GM12878 (cell line): ENCODE measurements around the gene PTPRN2. TPM values are rescaled to one million over a fixed set of nuclear protein-coding genes. Genes with fewer than 3 reads are reported as not detected.

Experiments used
- ATAC-seq: fragments of 200-7000 bp; cut with Tn5 transposase; 3 replicates; pipeline ENCODE4 v1.9.1; 2020; ENCODE audit warnings: mild to moderate bottlenecking, moderate library complexity
- BruUV-seq: library from RNA; stranded (reverse); fragments of 400-500 nt; replicated peaks from 2 replicates; lab custom pipeline; 2021; lab: Mats Ljungman, UMichigan
- CTCF ChIA-PET: fragments of 300-600 bp; sonication (Branson Sonifier 250); formaldehyde crosslinking; extraction: SDS; loops from one replicate; lab custom pipeline; 2021; ENCODE audit warnings: inconsistent platforms; lab: Yijun Ruan, JAX
- POLR2A ChIA-PET: fragments of 350-600 bp; formaldehyde crosslinking; extraction: SDS; loops from one replicate; lab custom pipeline; 2021; ENCODE audit warnings: inconsistent platforms; lab: Charles Lee
- RAD21 ChIA-PET: fragments of 300-600 bp; sonication (Branson Sonifier 250); formaldehyde crosslinking; loops from one replicate; lab custom pipeline; 2023; ENCODE audit warnings: antibody characterized with exemption; ENCODE audit not compliant: unreplicated experiment; lab: Charles Lee
- SMC1A ChIA-PET: fragments of 300-600 bp; sonication (Branson Sonifier 250); formaldehyde crosslinking; loops from one replicate; lab custom pipeline; 2023; ENCODE audit not compliant: unreplicated experiment, uncharacterized antibody; lab: Charles Lee
- DNase-seq: peaks from one replicate; pipeline ENCODE4 v3.0.0-alpha.2; 2011; ENCODE audit warnings: low read depth, low spot score
- FAIRE-seq: peaks from 3 replicates; lab custom pipeline; 2011; peaks lifted over from hg19 to GRCh38; lab: Jason Lieb, UNC
- H2AFZ ChIP-seq: 2 replicates; pipeline ENCODE4 v1.6.0; 2011; ENCODE audit warnings: low read depth, low read length, control low read depth; ENCODE audit not compliant: control insufficient read depth
- H3K27ac ChIP-seq: 2 replicates; pipeline ENCODE4 v1.5.1; 2011; ENCODE audit warnings: control low read depth; ENCODE audit not compliant: control insufficient read depth, insufficient read depth
- H3K27me3 ChIP-seq, 2 experiments: replicated peaks in 1 of 2; 2 replicates each; pipeline versions ENCODE4 v1.6.0 to v1.6.1; 2011; ENCODE audit warnings: low read length in 1 of 2; ENCODE audit not compliant: control insufficient read depth in 2 of 2, insufficient read depth in 2 of 2
- H3K36me3 ChIP-seq, 2 experiments: 2 replicates each; pipeline ENCODE4 v1.5.1; 2011; ENCODE audit warnings: low read length in 1 of 2; ENCODE audit not compliant: control insufficient read depth in 2 of 2, insufficient read depth in 2 of 2
- H3K4me1 ChIP-seq: 2 replicates; pipeline ENCODE4 v1.6.1; 2011; ENCODE audit warnings: mild to moderate bottlenecking, low read length, moderate library complexity, mixed read lengths; ENCODE audit not compliant: control insufficient read depth, insufficient read depth
- H3K4me2 ChIP-seq: 2 replicates; pipeline ENCODE4 v1.6.0; 2011; ENCODE audit warnings: control low read depth; ENCODE audit not compliant: control insufficient read depth, insufficient read depth
- H3K4me3 ChIP-seq: fragments of 200-600 bp; sonication (generic); 2 replicates; pipeline ENCODE4 v1.5.1; 2016
- H3K79me2 ChIP-seq: 2 replicates; pipeline ENCODE4 v1.6.0; 2011; ENCODE audit warnings: low read length; ENCODE audit not compliant: control insufficient read depth, insufficient read depth
- H3K9ac ChIP-seq: 2 replicates; pipeline ENCODE4 v1.8.0; 2011; ENCODE audit warnings: low read length, control low read depth, mixed read lengths; ENCODE audit not compliant: control insufficient read depth, insufficient read depth
- H3K9me3 ChIP-seq: replicated peaks from 3 replicates; pipeline ENCODE4 v1.5.1; 2011; ENCODE audit warnings: mild to moderate bottlenecking, low read length; ENCODE audit not compliant: control insufficient read depth, insufficient read depth
- H4K20me1 ChIP-seq: 2 replicates; pipeline ENCODE4 v1.6.0; 2011; ENCODE audit not compliant: control insufficient read depth, insufficient read depth
- BACH1 ChIP-seq: fragments of 450-650 bp; IDR thresholded peaks from 2 replicates; pipeline ENCODE4 v1.6.1; 2017; ENCODE audit warnings: mild to moderate bottlenecking, borderline replicate concordance
- BHLHE40 ChIP-seq, 2 experiments: fragments of 450-650 bp in 1 of 2; IDR thresholded peaks; 2 replicates each; pipeline ENCODE4 v1.6.1; 2011 to 2017; ENCODE audit warnings: low read depth in 2 of 2, borderline replicate concordance in 1 of 2, improper control_type of control experiment in 1 of 2, low read length in 1 of 2, mild to moderate bottlenecking in 1 of 2
- EP300 ChIP-seq, 2 experiments: fragments of 150-350 bp in 1 of 2; IDR thresholded peaks; 2 replicates each; pipeline ENCODE4 v1.6.1; 2011 to 2012; ENCODE audit warnings: low read depth in 2 of 2, low read length in 2 of 2, borderline replicate concordance in 1 of 2, improper control_type of control experiment in 1 of 2, inconsistent platforms in 1 of 2; ENCODE audit not compliant: control insufficient read depth in 1 of 2
- EZH2 ChIP-seq: IDR thresholded peaks from 2 replicates; pipeline ENCODE4 v1.6.1; 2012; ENCODE audit warnings: low read depth, mild to moderate bottlenecking, control low read depth, inconsistent platforms, low read length, borderline replicate concordance; ENCODE audit not compliant: control insufficient read depth
- NR2C2 ChIP-seq: IDR thresholded peaks from 2 replicates; pipeline ENCODE4 v1.6.1; 2011; ENCODE audit warnings: borderline replicate concordance, low read depth; ENCODE audit not compliant: control insufficient read depth, insufficient read length
- PBX3 ChIP-seq: IDR thresholded peaks from 2 replicates; pipeline ENCODE4 v1.6.1; 2011; ENCODE audit warnings: mild to moderate bottlenecking, low read depth, low read length, moderate library complexity; ENCODE audit not compliant: insufficient replicate concordance
- POLR2AphosphoS5 ChIP-seq: IDR thresholded peaks from 2 replicates; pipeline ENCODE4 v1.6.1; 2011; ENCODE audit warnings: mild to moderate bottlenecking, low read length, inconsistent platforms
- SIN3A ChIP-seq: IDR thresholded peaks from 2 replicates; pipeline ENCODE4 v1.6.1; 2012; ENCODE audit warnings: low read depth, low read length, improper control_type of control experiment
- YY1 ChIP-seq: IDR thresholded peaks from 2 replicates; pipeline ENCODE4 v1.6.1; 2011; ENCODE audit warnings: low read depth, mild to moderate bottlenecking, low read length
- ZBTB40 ChIP-seq: fragments of 450-650 bp; IDR thresholded peaks from 2 replicates; pipeline ENCODE4 v1.6.1; 2016; ENCODE audit warnings: mild to moderate bottlenecking, moderate library complexity, borderline replicate concordance
- ZNF592 ChIP-seq: fragments of 450-650 bp; IDR thresholded peaks from 2 replicates; pipeline ENCODE4 v1.6.1; 2017; ENCODE audit warnings: mild to moderate bottlenecking, moderate library complexity
- WGBS: methylation state at CpG from one replicate; pipeline ENCODE4 v1.1.6; 2016; ENCODE audit warnings: low lambda C conversion rate; ENCODE audit not compliant: insufficient replicate concordance, insufficient coverage; ENCODE audit errors: missing lambda C conversion rate; 5-methylcytosine and 5-hydroxymethylcytosine counted together
- in situ Hi-C: fragments of 300-500 bp; cut with MboI; formaldehyde crosslinking; loops from 9 replicates; pipeline ENCODE4 v1.14.3; 2018; ENCODE audit warnings: mixed read lengths
- intact Hi-C: fragments of 100-400 bp; cut with micrococcal nuclease; formaldehyde crosslinking; loops from one replicate; pipeline ENCODE4 v1.14.2; 2022; ENCODE audit not compliant: unreplicated experiment
- polyA plus RNA-seq, 11 experiments: library from polyadenylated mRNA; depleted of rRNA in 4 of 11; unstranded in 6 of 11; stranded (reverse) in 5 of 11; fragments of >200 nt; fragmentation: Nextera tagmentation in 4 of 11; fragmentation: Illumina TruSeq in 1 of 11; extraction: Ambion mirVana in 4 of 11; extraction: Trizol in 1 of 11; gene quantifications; 1 replicate in 1 of 11; 2 replicates in 10 of 11; pipeline versions ENCODE4 v1.2.1 to v1.2.3, GENCODE V29; 2011 to 2016; ENCODE audit warnings: inconsistent platforms in 2 of 11, missing spikeins in 2 of 11, low read depth in 1 of 11
- total RNA-seq, 4 experiments: library from RNA; depleted of rRNA in 3 of 4; stranded (reverse); fragments of >200 nt in 3 of 4; fragmentation: Illumina TruSeq in 1 of 4; extraction: Trizol in 1 of 4; gene quantifications; 2 replicates each; pipeline versions ENCODE4 v1.2.1 to v1.2.3, GENCODE V29; 2013 to 2021

PTPRN2 gene
- total and polyA plus RNA-seq, 10 of the 15 experiments (the other 5 are each of a cell fraction or from before 2014, with no cell fraction given) = 5.4 TPM; not detected in 9

- no peak for TF ChIP-seq ZNF592
- no peak for TF ChIP-seq BHLHE40 (IDR thresholded peaks at IDR 0.05; ENCODE audit: borderline replicate concordance in 1 of 2, low read depth in 2 of 2, low read length in 1 of 2)
- no peak for TF ChIP-seq POLR2AphosphoS5
These were observed 686.5 kb downstream of the PTPRN2 start (continued) for GRCh38 chr7:157901166-157901565.

- POLR2A ChIA-PET = no interaction called here
- Histone ChIP-seq H3K4me3 (no peak overlapping the region), H3K27ac (no peak overlapping the region), H3K36me3 (no peaks in the 10 kb centered on the region), H3K9ac (no peak overlapping the region), H2AFZ (no peak overlapping the region), H3K27me3 (no peaks in the 10 kb centered on the region), H3K9me3 (no peaks in the 10 kb centered on the region; the same call in 2 of the 3 replicates), H3K4me2 (no peak overlapping the region), H3K79me2 (no peaks in the 10 kb centered on the region), H4K20me1 (no peaks in the 10 kb centered on the region), H3K4me1 (no peaks in the 10 kb centered on the region)
- no TSS peak for BruUV-seq
- DNase-seq (no peak), FAIRE-seq (no peak), ATAC-seq (no peak)
- in situ Hi-C loops = no loop called here
- WGBS = 18% methylated on average over 4 of the region's 4 CpGs
- RAD21 ChIA-PET = no interaction called here
- CTCF ChIA-PET = no interaction called here
- SMC1A ChIA-PET = no interaction called here
- intact Hi-C loops = no loop called here
- TF ChIP-seq BACH1 (no peak), NR2C2 (no peak), EZH2 (no peak), YY1 (no peak), EP300 (IDR thresholded peaks at IDR 0.05; ENCODE audit: borderline replicate concordance in 1 of 2, control insufficient read depth in 1 of 2, low read depth in 2 of 2, low read length in 2 of 2) (no peak), SIN3A (no peak), ZBTB40 (no peak), PBX3 (no peak)
These were observed 687.1 kb downstream of the PTPRN2 start for GRCh38 chr7:157900556-157900955.
